HCT116 (cell line): Measurements from ENCODE around the gene MSMP.

ENCODE experiments used
- CEBPB ChIP-seq: IDR thresholded peaks from 2 replicates; pipeline ENCODE4 v1.6.1; 2012; ENCODE audit warnings: low read depth
- EZH2phosphoT487 ChIP-seq: fragments of 200-600 bp; IDR thresholded peaks from 2 replicates; pipeline ENCODE4 v1.6.1; 2018; ENCODE audit warnings: antibody characterized with exemption, borderline replicate concordance
- POLR2A ChIP-seq: IDR thresholded peaks from 2 replicates; pipeline ENCODE4 v1.7.0; 2011; ENCODE audit warnings: borderline replicate concordance; ENCODE audit not compliant: insufficient read depth, insufficient read length; ENCODE audit errors: extremely low read depth
- POLR2AphosphoS5 ChIP-seq: IDR thresholded peaks from 2 replicates; pipeline ENCODE4 v1.6.1; 2011; ENCODE audit warnings: mild to moderate bottlenecking, low read depth, low read length, moderate library complexity
- RAD21 ChIP-seq: IDR thresholded peaks from 2 replicates; pipeline ENCODE4 v1.6.1; 2012; ENCODE audit warnings: low read depth, mild to moderate bottlenecking
- SIN3A ChIP-seq: IDR thresholded peaks from 2 replicates; pipeline ENCODE4 v1.6.1; 2012; ENCODE audit warnings: low read depth
- SP1 ChIP-seq: IDR thresholded peaks from 2 replicates; pipeline ENCODE4 v1.6.1; 2012; ENCODE audit warnings: low read depth
- SRF ChIP-seq: IDR thresholded peaks from 2 replicates; pipeline ENCODE4 v1.6.1; 2012; ENCODE audit warnings: low read depth
- TCF7L2 ChIP-seq: IDR thresholded peaks from 2 replicates; pipeline ENCODE4 v1.7.0; 2011; ENCODE audit warnings: borderline replicate concordance, inconsistent platforms; ENCODE audit not compliant: insufficient read depth, insufficient read length; ENCODE audit errors: extremely low read depth
- ZFX ChIP-seq: fragments of 450-650 bp; IDR thresholded peaks from 2 replicates; pipeline ENCODE4 v1.6.1; 2017
- TF ChIP-seq, protein P1 (sequence below), 3 experiments: fragments of 200-600 bp in 1 of 3; sonication (generic) in 1 of 3; IDR thresholded peaks in 2 of 3; conservative IDR thresholded peaks in 1 of 3; 2 replicates each; pipeline ENCODE4 v1.5.1; 2012 to 2017; ENCODE audit warnings: low read depth in 2 of 3, low read length in 2 of 3, antibody characterized with exemption in 1 of 3, borderline replicate concordance in 1 of 3, control low read depth in 1 of 3, mild to moderate bottlenecking in 1 of 3, mixed read lengths in 1 of 3, mixed run types in 1 of 3, moderate library complexity in 1 of 3; ENCODE audit not compliant: insufficient read depth in 1 of 3
- TF ChIP-seq, protein P2 (sequence below): IDR thresholded peaks from 2 replicates; pipeline ENCODE4 v1.6.1; 2012; ENCODE audit warnings: low read depth
- TF ChIP-seq, protein P3 (sequence below): IDR thresholded peaks from 2 replicates; pipeline ENCODE4 v1.6.1; 2012

DNA sequence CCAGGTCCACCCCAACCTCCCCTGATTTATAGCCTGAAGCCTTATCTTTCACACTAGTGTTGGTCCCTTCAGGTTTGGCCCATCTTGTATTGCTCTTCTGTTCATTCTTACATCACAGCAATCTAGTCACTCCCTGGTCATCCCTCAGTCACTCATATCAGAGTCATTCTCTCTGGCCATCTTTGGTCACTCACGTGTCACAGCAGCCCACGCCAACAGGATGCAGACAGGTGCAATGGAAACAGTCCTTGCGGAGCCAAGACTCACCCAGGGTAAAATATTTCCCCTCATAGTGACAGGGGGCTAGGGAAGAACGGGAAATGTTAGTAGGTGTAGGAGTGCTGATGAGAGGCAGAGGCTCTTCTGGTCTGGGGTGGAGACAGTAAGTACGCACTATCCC, 610 bp downstream of the MSMP start:
- TF ChIP-seq, protein P1, sequence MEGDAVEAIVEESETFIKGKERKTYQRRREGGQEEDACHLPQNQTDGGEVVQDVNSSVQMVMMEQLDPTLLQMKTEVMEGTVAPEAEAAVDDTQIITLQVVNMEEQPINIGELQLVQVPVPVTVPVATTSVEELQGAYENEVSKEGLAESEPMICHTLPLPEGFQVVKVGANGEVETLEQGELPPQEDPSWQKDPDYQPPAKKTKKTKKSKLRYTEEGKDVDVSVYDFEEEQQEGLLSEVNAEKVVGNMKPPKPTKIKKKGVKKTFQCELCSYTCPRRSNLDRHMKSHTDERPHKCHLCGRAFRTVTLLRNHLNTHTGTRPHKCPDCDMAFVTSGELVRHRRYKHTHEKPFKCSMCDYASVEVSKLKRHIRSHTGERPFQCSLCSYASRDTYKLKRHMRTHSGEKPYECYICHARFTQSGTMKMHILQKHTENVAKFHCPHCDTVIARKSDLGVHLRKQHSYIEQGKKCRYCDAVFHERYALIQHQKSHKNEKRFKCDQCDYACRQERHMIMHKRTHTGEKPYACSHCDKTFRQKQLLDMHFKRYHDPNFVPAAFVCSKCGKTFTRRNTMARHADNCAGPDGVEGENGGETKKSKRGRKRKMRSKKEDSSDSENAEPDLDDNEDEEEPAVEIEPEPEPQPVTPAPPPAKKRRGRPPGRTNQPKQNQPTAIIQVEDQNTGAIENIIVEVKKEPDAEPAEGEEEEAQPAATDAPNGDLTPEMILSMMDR (IDR thresholded peaks at IDR 0.05 in 2 of 3, conservative IDR thresholded peaks at IDR 0.05 in 1 of 3; ENCODE audit: borderline replicate concordance in 1 of 3, insufficient read depth in 1 of 3, low read depth in 2 of 3, low read length in 2 of 3), result no peak
- TF ChIP-seq POLR2AphosphoS5 (no peak), ZFX (no peak), SIN3A (no peak), RAD21 (no peak), POLR2A (no peak), CEBPB (no peak), SP1 (no peak), TCF7L2 (no peak), EZH2phosphoT487 (no peak), SRF (no peak)
- TF ChIP-seq, protein P2, sequence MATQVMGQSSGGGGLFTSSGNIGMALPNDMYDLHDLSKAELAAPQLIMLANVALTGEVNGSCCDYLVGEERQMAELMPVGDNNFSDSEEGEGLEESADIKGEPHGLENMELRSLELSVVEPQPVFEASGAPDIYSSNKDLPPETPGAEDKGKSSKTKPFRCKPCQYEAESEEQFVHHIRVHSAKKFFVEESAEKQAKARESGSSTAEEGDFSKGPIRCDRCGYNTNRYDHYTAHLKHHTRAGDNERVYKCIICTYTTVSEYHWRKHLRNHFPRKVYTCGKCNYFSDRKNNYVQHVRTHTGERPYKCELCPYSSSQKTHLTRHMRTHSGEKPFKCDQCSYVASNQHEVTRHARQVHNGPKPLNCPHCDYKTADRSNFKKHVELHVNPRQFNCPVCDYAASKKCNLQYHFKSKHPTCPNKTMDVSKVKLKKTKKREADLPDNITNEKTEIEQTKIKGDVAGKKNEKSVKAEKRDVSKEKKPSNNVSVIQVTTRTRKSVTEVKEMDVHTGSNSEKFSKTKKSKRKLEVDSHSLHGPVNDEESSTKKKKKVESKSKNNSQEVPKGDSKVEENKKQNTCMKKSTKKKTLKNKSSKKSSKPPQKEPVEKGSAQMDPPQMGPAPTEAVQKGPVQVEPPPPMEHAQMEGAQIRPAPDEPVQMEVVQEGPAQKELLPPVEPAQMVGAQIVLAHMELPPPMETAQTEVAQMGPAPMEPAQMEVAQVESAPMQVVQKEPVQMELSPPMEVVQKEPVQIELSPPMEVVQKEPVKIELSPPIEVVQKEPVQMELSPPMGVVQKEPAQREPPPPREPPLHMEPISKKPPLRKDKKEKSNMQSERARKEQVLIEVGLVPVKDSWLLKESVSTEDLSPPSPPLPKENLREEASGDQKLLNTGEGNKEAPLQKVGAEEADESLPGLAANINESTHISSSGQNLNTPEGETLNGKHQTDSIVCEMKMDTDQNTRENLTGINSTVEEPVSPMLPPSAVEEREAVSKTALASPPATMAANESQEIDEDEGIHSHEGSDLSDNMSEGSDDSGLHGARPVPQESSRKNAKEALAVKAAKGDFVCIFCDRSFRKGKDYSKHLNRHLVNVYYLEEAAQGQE, result no peak
- TF ChIP-seq, protein P3, sequence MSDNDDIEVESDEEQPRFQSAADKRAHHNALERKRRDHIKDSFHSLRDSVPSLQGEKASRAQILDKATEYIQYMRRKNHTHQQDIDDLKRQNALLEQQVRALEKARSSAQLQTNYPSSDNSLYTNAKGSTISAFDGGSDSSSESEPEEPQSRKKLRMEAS, result no peak
